Large intestine (tissue), 12 donors: ENCODE data around the gene TRIM31. TPM values are rescaled to one million over a fixed set of nuclear protein-coding genes. Genes with fewer than 3 reads are reported as not detected.
A peak's percentile ranks its signal among the peaks of the same experiment; 100 is the strongest.

ENCODE experiments used
- DNase-seq, 2 donors: peaks; one replicate each; pipeline versions ENCODE4 v3.0.0 to v3.0.0-alpha.2; 2013
- H3K27ac ChIP-seq: one replicate; pipeline ENCODE4 v1.5.1; 2013; ENCODE audit warnings: low read length
- H3K27me3 ChIP-seq: 2 replicates; pipeline ENCODE4 v1.6.1; 2013; ENCODE audit warnings: low read length; ENCODE audit not compliant: control insufficient read depth, insufficient read depth
- H3K36me3 ChIP-seq: 2 replicates; pipeline ENCODE4 v1.6.1; 2013; ENCODE audit warnings: low read length; ENCODE audit not compliant: control insufficient read depth, insufficient read depth
- H3K4me1 ChIP-seq: one replicate; pipeline ENCODE4 v1.6.1; 2013; ENCODE audit warnings: low read length; ENCODE audit not compliant: control insufficient read depth, insufficient read depth
- H3K4me3 ChIP-seq: one replicate; pipeline ENCODE4 v1.5.1; 2013; ENCODE audit warnings: low read length
- H3K9me3 ChIP-seq: one replicate; pipeline ENCODE4 v1.6.1; 2013; ENCODE audit warnings: mild to moderate bottlenecking, low read depth, low read length, moderate library complexity; ENCODE audit not compliant: control insufficient read depth
- WGBS: methylation state at CpG from one replicate; pipeline ENCODE4 v1.1.5; 2013; ENCODE audit warnings: low lambda C conversion rate; ENCODE audit not compliant: insufficient coverage; 5-methylcytosine and 5-hydroxymethylcytosine counted together
- long read RNA-seq, 11 donors: transcript quantifications; one replicate each; lab custom pipeline, GENCODE V29; 2026
- polyA plus RNA-seq: library from polyadenylated mRNA; unstranded; fragments of 120-200 nt; gene quantifications from one replicate; pipeline ENCODE4 v1.2.1, GENCODE V29; 2013

TRIM31 gene
- 5.7 TPM for polyA plus RNA-seq
- long read RNA-seq, donor 1, partial matches to known transcripts = 0 of 2 reads
- long read RNA-seq, donor 1, other reads (novel, unspliced or antisense) = 0 of 2 reads
- long read RNA-seq, donor 2 = 0 reads
- long read RNA-seq, donor 3, partial matches to known transcripts = 6 of 8 reads
- long read RNA-seq, donor 3, other reads (novel, unspliced or antisense) = 0 of 8 reads
- long read RNA-seq, donor 4 = 0 reads
- long read RNA-seq, donor 5 = 0 reads
- long read RNA-seq, donor 6, partial matches to known transcripts = 0 of 1 reads
- long read RNA-seq, donor 6, other reads (novel, unspliced or antisense) = 0 of 1 reads
- long read RNA-seq, donor 7 = 0 reads
- long read RNA-seq, donor 8 = 0 reads
- long read RNA-seq, donor 9, partial matches to known transcripts = 0 of 2 reads
- long read RNA-seq, donor 9, other reads (novel, unspliced or antisense) = 0 of 2 reads
- long read RNA-seq, donor 10, partial matches to known transcripts = 0 of 3 reads
- long read RNA-seq, donor 10, other reads (novel, unspliced or antisense) = 0 of 3 reads
- long read RNA-seq, donor 11, partial matches to known transcripts = 0 of 1 reads
- long read RNA-seq, donor 11, other reads (novel, unspliced or antisense) = 0 of 1 reads

DNA sequence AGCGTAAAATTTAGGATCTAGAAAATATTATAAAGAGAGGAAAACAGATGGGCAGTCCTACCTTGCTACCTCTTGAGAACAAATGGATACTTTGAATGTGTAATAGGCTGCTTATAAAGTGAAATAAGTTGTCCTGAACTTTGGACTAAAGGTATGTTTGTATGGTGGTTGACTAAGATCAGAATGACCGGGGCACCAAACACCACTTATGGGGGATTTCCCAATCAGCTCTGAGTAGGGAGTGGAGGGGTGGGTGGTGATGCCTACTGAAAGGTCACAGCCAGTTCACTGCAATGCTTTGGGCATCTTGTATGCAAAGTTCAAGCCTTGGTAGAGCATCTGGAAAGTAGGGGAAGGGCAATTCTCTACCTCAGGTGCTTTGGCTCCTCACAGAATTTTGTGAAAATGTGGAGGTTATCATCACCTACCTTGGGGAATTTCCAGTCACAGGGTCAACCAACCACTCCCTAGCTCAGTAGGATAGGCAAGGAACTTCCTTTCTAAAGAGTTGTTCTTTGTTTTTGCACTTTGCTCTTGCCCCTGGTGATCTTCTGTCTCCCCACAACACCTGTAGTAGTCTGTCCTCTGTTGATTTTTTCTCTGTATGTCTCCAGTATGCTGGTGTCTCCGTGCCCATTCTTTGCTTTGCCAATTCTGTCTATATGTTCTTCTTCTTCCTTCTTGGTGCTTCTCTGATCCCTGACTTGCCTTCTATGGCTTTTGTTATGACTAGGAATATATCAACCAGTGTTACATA, at the start of gene TRIM31:
TRIM31 (minus strand) TSS at position 88 of the 757 bp plus-strand sequence. CDS start 285 bp downstream, outside the sequence.
- WGBS = 54% methylated on average over 2 of the region's 3 CpGs
- Histone ChIP-seq H3K4me3 (peak within 1 kb of the TSS; percentile 32), H3K9me3 (no peaks in the 10 kb centered on the region), H3K27me3 (peaks cover 6% of the 10 kb centered on the region), H3K27ac (peak within 1 kb of the TSS; percentile 82), H3K36me3 (no peaks in the 10 kb centered on the region), H3K4me1 (peaks cover 29% of the 10 kb centered on the region)
- peak; percentile 70 to 78 for DNase-seq

DNA sequence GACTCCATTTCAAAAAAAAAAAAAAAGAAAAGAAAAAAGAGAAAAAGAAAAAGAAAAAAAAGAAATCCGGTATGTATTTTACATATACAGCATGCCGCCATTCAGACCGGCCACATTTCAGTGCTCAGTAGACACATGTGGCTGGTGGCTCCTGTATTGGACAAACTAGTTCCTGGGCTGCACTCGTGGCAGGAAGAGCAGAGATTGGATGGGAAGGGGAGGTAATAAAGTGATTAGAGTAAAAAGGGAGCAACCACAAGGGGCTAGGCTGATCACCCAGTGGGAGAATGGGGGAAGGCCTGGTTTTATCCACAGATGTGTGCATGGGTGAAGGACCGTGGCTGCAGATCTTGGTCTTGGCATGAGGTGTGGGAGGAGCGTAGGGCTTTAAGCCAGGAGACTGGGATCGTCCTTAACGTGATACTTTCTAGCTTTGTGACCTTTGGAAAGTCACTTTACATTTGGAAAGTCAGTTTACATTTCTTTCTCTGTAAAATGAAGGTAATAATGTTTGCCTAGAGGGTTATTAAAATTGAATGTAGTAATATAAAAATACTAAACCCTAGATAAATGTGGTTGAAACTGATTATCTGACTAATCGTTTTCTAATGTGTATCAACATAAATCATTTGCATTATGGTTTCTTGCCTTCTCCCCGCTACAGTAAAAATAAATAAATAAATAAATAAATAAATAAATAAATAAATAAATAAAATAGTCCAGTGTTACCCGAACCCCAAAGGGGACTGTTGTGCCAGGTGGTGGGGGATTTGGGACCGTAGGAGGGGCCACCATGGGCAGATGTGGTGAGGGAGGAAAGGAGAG, 49.6 kb upstream of the TRIM31 start:
- DNase-seq = peak in 1 of 2 donors; percentile 33
- Histone ChIP-seq H3K27me3 (no peaks in the 10 kb centered on the region), H3K4me1 (peaks cover 9% of the 10 kb centered on the region), H3K27ac (peak overlapping the region; percentile 97), H3K4me3 (no peak overlapping the region), H3K36me3 (peaks cover 7% of the 10 kb centered on the region), H3K9me3 (peaks cover 5% of the 10 kb centered on the region)
- 93% methylated on average over 5 of the region's 12 CpGs for WGBS

DNA sequence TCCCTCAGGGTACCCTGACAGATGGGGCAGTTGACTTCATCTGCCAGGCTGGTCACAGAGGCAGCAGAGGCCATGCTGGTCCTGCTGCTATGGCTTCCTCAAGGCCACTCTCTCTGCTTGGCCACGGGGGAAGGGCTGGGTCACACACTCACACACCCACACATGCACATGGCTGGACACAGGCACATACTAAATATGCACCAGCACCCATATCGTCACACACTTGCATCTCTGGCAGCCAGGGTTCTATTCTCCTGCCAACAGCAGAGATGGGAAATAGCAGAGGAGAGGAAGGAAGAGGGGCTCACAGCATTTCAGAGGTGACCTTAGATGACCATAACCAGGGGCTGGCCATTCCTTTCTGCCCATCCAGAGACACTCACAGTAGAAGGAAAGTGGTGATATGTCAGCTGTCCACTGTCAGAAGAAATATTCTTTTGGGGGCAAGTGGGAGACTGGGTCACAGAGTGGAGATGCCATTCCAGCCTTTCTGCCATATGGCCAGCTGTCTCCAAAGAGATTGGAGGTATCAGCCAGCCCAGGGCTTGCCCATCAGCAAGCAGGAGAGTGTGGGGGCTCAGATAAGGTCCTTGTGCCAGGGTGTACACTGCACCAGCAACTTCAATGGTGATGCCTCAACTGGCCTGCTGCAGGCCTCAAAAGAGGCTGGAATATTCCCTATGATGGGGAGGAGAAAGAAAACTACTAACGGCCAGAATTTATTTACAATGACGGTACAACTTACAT, 48.1 kb upstream of the TRIM31 start, which contains the start of gene TRIM10:
TRIM10 (minus strand) TSS at position 427 of the 747 bp plus-strand sequence; CDS start at position 74, 353 bp downstream.
- H3K27me3 ChIP-seq = no peaks in the 10 kb centered on the region
- peaks cover 19% of the 10 kb centered on the region for H3K4me1 ChIP-seq
- DNase-seq = no peak
- H3K36me3 ChIP-seq = no peaks in the 10 kb centered on the region
- no peak within 1 kb of the TSS for H3K4me3 ChIP-seq
- WGBS = 80% methylated on average over 1 of the region's 4 CpGs
- no peak within 1 kb of the TSS for H3K27ac ChIP-seq
- peaks cover 5% of the 10 kb centered on the region for H3K9me3 ChIP-seq

DNA sequence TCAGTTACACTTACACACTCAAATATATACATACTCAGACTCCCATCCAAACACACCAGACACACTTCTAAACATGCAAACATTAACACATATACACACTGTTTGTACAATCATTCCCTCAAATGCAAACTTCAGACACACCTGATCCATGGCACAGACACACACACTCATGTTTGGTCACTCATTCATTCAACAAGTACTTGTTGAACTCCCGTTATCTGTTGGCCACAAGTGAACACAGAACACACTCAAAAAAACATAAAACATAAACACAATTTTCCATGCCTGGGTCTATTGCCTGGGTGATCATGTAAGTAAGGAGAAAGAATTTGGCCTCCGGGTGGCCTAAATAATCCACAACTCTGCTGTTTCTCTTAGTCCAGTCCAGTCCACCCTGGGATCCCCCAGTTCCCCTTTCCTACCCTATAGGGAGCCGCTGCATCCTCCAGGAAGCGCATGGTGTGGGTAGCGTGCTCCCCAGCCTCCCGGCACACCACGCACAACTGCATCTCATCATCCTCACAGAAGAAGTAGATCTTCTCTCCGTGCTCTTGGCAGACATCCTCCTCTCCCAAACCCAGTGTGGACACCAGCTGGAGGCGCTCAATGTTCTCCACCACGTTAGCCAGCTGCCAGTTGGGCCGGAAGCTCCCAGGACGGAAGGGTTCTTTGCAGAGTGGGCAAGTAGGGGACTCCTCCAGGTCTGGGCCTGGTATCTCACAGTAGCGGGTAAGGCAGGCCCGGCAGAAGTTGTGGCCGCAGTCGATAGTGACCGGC, 47.3 kb upstream of the TRIM31 start:
- no peak for DNase-seq
- Histone ChIP-seq H3K36me3 (no peaks in the 10 kb centered on the region), H3K27ac (no peak overlapping the region), H3K9me3 (peaks cover 5% of the 10 kb centered on the region), H3K4me1 (peaks cover 24% of the 10 kb centered on the region), H3K4me3 (no peak overlapping the region), H3K27me3 (no peaks in the 10 kb centered on the region)
- no CpG with 5 or more reads among the region's 17 CpGs for WGBS

GRCh38 chr6:30158475-30159040, 45.7 kb upstream of the TRIM31 start:
- Histone ChIP-seq H3K27me3 (no peaks in the 10 kb centered on the region), H3K27ac (no peak overlapping the region), H3K9me3 (peaks cover 2% of the 10 kb centered on the region), H3K4me3 (no peak overlapping the region), H3K36me3 (no peaks in the 10 kb centered on the region), H3K4me1 (peaks cover 34% of the 10 kb centered on the region)
- DNase-seq = no peak
- no CpG with 5 or more reads among the region's 3 CpGs for WGBS

GRCh38 chr6:30157999-30158398, 45.1 kb upstream of the TRIM31 start:
- no peaks in the 10 kb centered on the region for H3K27me3 ChIP-seq
- WGBS = 100% methylated on average over 1 of the region's 2 CpGs
- H3K4me3 ChIP-seq = no peak overlapping the region
- no peaks in the 10 kb centered on the region for H3K36me3 ChIP-seq
- DNase-seq = no peak
- peaks cover 39% of the 10 kb centered on the region for H3K4me1 ChIP-seq
- H3K27ac ChIP-seq = no peak overlapping the region
- H3K9me3 ChIP-seq = no peaks in the 10 kb centered on the region

- no peaks in the 10 kb centered on the region for H3K27me3 ChIP-seq
- H3K4me3 ChIP-seq = no peak overlapping the region
- no peaks in the 10 kb centered on the region for H3K36me3 ChIP-seq
- H3K27ac ChIP-seq = no peak overlapping the region
- peaks cover 42% of the 10 kb centered on the region for H3K4me1 ChIP-seq
- no peaks in the 10 kb centered on the region for H3K9me3 ChIP-seq
- no peak for DNase-seq
These were observed 44.7 kb upstream of the TRIM31 start for GRCh38 chr6:30157581-30157980.

GRCh38 chr6:30156774-30157173, 43.9 kb upstream of the TRIM31 start:
- Histone ChIP-seq H3K27me3 (no peaks in the 10 kb centered on the region), H3K27ac (peak overlapping the region; percentile 98), H3K36me3 (no peaks in the 10 kb centered on the region), H3K4me3 (no peak overlapping the region), H3K9me3 (no peaks in the 10 kb centered on the region), H3K4me1 (peaks cover 47% of the 10 kb centered on the region)
- WGBS = 72% methylated on average over 5 of the region's 9 CpGs
- DNase-seq = no peak

GRCh38 chr6:30156262-30156599, 43.3 kb upstream of the TRIM31 start:
- peak; percentile 88 to 95 for DNase-seq
- no CpG with 5 or more reads among the region's 4 CpGs for WGBS
- Histone ChIP-seq H3K36me3 (no peaks in the 10 kb centered on the region), H3K4me1 (peaks cover 52% of the 10 kb centered on the region), H3K27ac (peak overlapping the region; percentile 98), H3K27me3 (no peaks in the 10 kb centered on the region), H3K4me3 (no peak overlapping the region), H3K9me3 (no peaks in the 10 kb centered on the region)
